ENCODE results near the gene ITIH5.

DNA sequence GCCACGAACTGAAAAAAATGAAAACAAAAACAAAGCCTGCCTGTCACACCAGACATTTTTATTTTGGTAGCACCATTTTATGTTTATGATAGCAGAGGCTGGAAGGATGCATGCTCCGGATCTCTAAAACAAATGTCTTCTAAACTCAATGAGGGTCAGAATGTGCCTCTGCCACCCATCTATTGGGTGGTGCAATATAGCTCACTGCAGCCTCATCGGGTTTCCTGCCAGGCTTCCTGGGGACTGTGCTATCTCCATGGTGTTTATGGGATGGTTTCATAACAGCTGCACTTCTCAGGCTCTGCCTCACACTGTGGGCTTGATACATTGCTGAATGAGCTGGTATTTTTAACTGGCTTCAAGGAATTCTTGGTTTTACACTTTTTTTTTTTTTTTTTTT, 94.4 kb downstream of the ITIH5 start:
- TF ChIP-seq, protein P1, sequence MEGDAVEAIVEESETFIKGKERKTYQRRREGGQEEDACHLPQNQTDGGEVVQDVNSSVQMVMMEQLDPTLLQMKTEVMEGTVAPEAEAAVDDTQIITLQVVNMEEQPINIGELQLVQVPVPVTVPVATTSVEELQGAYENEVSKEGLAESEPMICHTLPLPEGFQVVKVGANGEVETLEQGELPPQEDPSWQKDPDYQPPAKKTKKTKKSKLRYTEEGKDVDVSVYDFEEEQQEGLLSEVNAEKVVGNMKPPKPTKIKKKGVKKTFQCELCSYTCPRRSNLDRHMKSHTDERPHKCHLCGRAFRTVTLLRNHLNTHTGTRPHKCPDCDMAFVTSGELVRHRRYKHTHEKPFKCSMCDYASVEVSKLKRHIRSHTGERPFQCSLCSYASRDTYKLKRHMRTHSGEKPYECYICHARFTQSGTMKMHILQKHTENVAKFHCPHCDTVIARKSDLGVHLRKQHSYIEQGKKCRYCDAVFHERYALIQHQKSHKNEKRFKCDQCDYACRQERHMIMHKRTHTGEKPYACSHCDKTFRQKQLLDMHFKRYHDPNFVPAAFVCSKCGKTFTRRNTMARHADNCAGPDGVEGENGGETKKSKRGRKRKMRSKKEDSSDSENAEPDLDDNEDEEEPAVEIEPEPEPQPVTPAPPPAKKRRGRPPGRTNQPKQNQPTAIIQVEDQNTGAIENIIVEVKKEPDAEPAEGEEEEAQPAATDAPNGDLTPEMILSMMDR (conservative IDR thresholded peaks at IDR 0.05 in 1 of 2, IDR thresholded peaks at IDR 0.05 in 1 of 2; ENCODE audit: low read depth in 1 of 2, low read length in 2 of 2), result no peak
- no peak for TF ChIP-seq EZH2 (IDR thresholded peaks at IDR 0.05; ENCODE audit: low read length, missing control alignments)

Data from fibroblast of lung (primary cell).